Activated T-helper 1 cell treated with Interleukin-2 at 50 U/mL for 16 hours (primary cell): ENCODE data around the gene DOCK7.

Experiments used
- DNase-seq: peaks from one replicate; pipeline ENCODE4 v3.0.0-alpha.2; 2020; ENCODE audit warnings: low read depth

Gene DOCK7

DNA sequence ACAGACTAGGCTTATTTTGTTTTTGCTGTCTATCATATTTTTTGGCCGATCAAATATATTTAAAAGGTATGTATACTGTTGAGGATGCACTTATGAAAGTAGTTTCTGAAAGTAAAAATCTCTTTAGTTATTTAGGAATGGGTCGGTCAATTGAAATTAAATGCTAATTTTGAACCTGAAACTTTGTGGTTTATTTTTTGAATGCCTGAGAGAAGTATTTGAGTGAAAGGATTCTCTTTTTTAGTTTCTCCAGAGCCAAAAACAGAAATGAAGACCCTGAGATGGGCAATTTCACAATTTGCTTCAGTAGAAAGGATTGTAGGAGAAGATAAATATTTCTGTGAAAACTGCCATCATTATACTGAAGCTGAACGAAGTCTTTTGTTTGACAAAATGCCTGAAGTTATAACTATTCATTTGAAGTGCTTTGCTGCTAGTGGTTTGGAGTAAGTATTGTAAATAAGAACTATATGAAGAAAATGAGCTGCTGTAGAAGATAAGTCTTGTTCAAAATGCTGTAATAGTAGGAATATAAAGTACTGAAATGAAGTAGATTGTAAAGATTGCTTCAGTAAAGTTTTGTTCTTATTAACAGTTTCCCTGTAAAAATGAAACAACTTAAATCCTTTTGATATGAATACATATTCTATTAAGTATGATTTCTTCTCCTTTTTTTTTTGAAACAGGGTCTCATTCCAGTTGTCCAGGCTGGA lies 239.8 kb downstream of the DOCK7 start:
- DNase-seq: no peak

DNA sequence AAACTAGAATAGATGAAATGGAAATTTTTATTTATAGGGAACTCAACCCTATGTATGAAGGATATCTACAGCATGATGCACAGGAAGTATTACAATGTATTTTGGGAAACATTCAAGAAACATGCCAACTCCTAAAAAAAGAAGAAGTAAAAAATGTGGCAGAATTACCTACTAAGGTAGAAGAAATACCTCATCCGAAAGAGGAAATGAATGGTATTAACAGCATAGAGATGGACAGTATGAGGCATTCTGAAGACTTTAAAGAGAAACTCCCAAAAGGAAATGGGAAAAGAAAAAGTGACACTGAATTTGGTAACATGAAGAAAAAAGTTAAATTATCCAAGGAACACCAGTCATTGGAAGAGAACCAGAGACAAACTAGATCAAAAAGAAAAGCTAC lies 243.5 kb downstream of the DOCK7 start:
- DNase-seq: no peak

DNA sequence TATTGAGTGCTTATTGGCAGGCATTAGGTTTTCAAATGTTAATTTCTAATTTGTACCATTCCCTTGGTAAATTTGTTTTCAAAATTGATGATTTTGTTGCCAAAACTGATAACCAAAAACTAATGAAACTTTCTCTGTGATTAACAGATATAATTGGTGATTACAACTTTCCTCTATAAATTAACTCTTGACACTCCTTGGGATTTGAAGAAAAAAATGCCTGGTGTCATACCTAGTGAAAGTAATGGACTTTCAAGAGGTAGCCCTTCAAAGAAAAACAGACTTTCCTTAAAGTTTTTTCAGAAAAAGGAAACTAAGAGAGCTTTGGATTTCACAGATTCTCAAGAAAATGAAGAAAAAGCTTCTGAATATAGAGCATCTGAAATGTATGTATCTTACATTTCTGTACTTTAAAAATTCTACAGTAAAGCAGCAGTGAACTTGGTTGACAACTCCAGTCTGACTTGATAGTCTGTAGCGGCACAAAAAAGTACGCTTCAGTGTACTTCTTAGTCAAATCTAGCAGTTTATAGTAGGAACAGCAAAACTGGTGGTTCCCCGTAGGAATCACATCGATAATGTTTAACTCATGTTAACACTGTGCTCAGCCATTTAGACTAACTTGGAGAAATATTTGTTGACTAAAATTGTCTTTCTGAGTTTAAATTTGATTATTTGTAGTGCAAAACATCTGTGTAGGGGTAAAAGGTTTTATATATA lies 248.4 kb downstream of the DOCK7 start:
- DNase-seq: no peak

DNA sequence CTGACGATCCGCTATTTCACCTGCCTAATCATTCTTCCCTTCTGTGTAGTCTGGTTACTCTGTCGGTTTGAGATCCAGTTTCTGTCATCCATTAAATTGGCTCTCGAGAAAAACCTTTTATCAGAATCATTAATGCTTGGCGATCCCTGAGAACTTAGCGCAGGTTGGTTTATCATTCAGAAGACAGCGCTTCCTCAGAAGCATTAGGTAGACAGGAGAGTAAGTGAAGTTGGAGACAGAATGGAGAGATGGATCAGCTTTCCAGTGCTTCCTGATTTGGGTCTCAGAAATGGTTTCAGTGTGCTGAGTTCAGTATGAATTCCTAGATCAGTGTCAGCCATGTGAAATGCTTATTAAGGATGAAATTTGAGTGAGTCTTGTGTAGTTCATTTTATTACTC lies 250.0 kb downstream of the DOCK7 start:
- DNase-seq: no peak

DNA sequence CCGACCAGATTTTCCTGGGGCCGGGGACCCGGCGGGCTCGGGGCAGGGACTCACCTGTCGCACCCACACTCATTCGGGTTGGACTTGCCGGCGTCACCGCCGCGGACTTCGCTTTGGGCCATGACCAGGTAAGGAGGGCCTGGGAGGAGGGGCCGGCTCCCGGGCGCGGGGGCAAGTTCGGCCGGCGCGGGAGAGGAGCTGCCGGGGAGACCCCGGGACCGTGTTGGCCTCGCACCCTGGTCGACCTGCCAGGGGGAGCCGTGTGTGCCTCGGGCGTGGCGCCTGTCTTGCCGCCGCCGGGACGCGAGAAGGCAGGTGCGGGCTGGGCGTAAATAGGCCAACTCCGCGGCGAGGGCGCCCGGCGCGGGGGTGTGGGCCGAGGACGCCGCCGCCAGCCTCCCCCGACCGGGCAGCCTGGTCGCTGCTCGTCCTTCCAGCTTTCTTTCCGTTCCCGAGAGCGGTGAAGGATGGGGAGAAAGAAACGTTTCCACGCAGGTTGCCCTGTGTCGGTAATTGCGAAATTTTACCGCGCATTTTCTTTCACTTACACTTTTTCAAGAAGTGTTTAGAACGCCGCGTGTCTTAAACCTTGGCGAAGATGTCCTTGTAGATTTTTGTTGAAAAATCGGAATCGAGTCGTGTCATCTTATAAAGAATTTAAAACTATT lies 250.8 kb downstream of the DOCK7 start:
- peak; percentile 28 for DNase-seq

DNA sequence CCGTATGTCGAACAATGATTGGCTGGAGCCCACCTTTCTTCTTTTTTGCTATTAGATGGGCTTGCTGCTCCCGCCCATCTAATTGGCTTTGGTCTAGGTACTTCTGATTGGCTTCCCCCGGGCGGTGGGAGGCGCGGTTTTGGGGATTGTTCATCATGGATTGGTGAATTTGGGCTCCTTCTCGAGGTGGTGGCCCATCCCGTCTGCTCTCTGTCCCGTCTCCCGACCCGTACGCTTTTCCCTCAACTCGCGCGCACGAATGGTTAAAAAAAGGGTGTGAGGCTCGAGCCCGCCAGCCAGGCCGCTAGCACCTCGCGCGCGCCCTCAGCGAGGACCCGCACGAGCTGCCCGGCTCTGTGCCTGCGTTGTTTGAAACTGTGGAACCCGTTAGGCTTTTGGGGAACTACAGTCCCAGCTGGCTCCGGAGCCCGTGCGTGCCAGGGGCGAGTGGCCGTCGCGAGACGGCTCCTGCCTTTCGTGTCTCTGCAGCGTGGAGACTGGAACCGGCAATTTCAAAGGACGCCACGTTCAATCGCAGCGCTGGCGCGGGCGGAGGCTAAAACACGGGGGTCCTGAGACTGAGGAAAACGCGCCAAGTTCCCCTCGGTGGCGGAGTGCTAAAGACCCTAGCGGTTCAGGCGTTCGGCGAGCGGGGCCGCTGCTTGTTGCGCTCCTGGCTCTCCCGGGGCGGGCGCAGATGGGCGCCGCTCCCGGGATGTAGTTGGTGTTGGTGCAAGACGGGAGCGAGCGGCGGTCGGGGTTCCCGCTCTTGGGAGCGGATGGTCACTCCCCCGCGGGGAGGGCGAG lies 251.5 kb downstream of the DOCK7 start, which contains the start of gene USP1:
Gene USP1, plus strand, starts transcription at position 584 of the 807 bp plus-strand sequence. CDS start 2,819 bp downstream, outside the sequence.
- DNase-seq: peak; percentile 91

DNA sequence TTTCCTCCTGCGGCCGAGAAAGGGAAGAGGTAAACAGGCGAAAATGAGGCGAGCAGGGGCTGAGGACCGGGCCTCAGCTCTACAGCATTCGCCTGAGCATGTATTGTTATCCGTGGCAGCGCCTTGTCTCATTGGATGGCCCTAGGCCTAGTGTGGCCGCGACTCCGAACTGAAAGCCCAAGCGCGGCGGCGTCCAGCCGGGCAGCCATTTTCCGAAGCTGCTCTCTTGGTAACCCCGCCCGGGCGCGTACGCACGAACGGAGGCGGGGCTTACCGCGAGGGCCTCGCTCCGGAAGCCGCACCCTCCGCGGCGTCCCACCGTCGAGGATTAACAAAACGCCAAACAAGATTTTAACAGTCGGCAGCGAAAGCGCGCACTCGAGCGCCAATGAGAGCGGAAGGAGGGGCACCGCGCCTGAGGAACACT lies 252.1 kb downstream of the DOCK7 start:
- peak; percentile 95 for DNase-seq

DNA sequence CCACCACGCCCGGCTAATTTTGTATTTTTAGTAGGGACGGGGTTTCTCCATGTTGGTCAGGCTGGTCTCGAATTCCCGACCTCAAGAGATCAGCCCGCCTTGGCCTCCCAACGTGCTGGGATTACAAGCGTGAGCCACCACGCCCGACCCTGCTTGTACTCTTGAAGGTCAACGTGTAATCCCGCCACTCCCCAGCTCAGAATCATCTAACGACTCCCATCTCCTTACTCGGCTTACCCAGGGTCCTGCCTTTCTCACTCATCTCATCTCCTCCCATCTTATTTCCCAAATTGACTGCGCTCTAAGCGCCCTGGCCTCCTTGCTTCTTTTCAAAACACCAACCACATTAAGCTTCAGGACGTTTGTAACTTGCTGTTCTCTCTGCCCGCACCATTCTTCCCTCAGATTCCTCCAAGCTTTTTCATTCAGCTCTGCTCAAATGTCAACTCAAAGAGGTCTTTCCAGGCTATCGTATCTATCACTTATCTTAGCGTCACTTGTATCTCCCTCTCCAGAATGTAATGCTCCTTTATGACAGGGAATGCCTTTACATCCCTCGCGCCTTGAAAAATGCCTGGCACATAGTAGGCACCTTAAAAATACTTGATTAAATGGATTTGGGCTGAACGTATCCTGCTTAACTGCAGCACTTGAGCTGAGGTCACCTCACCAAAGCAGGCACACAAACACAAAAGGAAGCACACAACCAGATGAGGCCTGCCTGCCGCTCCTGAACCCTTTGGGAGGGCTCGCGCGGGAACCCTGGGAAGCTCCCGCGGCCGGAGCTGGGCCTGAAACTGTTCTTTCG lies 252.8 kb downstream of the DOCK7 start:
- DNase-seq: no peak

DNA sequence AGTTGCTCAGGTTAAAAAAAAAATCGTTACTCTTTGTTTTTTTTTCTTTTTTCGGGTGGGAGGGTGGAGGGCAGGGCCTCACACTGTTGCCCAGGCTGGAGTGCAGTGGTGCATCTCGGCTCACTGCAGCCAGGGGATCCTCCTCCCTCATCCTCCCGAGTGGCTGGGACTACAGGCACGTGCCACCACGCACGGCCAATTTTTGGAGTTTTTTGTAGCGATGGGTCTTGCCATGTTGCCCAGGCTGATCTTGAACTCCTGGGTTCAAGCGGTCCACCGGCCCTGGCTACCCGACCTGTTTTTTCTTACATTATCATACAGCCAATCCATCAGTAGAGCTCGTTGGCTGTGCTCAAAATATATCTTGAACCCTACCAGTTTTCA lies 253.6 kb downstream of the DOCK7 start:
- no peak for DNase-seq

DNA sequence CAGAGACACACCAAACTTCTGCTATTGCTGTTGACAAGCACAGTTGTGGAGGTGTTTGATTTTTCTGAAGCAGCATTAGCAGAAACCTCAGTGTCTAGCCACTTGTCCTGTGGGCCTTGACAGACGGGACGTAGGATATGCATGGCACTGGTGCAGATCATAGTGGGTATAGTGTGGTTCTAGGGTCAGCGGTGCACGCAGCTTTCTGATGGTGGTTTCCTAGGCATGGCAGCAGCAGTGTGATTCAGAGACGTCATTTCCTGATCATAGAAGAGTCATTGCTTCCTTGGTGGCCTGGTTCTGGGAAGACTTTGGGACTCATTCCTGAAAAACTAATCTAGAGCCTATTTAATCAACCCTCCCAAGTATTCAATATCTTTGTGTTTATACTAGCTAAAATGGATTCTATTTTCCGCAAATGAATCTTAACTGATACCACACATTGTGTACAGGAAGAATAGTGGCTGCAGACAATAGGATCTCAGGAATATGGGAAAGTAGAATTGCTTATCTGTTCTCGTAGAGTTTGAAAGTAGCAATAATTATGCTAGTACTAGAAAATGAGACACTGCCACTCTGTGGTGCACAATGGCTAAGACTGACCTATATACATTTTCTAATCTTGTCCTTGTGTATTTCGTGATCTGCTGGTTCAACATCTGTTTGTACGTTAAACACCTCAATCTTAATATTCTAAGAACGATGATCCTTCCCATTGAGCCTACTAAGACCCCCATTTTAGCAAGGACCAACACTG lies 254.1 kb downstream of the DOCK7 start:
- DNase-seq: no peak

DNA sequence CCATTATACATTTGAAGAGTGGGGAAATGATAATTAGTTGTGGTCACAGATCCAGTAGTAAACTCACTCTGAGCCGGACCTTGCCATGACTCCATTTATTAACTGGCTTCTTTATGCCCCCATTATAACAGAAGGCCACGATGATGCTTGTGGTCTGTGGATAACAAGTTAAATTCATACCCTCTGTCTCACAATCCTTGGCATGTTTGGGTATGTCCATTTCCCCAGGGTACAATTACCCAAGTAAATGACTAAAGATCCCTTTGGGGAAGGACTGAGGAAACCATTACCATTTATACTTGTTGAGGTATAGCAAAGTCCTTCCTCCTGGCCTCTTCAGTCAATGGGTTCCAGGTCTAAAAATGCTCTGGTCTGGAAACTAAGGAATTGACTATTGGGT lies 258.6 kb downstream of the DOCK7 start:
- DNase-seq: no peak

DNA sequence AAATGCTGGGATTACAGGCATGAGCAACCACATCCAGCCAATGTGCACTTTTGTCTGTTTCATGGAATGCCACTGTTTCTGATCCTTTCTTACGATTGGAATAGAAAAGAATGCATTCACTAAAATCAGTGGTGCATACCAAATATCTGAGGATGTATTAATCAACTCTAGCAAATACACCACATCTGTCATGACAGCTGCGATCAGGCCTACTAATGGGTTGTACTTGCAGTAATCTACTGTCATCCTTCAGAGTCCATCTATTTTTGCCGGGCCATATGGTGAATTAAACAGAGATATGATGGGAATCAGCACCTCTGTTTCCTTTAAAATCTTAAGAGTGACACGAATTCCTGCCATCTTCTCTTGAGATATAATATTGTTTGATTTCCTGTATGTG lies 259.8 kb downstream of the DOCK7 start:
- no peak for DNase-seq

DNA sequence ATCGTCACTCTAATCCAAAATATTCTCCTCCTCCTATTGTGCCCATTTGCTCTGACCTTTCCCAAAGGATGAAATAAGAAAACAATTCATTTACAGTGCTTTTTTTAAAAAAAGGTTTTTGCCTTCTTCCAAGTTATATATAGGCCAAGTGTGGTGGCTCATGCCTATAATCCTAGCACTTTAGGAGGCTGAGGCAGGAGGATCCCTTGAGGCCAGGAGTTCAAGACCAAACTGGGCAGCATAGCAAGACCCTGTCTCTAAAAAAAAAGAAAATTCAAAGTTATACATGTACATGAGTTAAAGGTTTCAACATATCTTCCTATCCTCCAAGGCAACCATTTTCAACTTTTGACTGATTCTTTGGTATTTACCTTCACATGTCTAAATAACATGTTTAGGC lies 261.4 kb downstream of the DOCK7 start:
- no peak for DNase-seq

DNA sequence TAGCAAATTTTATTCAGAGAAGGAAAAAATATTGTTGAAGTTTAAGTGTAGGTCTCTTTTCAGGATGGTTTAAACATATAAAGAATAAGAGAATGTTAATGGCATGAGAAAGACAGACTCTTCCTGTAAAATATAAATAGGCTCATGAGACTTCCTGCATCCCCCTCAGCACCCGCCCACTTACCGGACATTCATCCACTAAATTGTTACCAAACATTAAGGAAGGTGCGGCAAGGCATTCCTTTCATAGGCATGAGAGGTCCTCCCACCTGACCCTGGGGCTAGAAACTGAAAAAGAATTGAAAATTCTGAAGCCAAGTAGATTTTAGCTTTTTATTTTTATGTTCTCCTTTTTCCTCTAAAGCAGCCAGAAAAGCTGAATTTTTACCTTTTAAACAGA lies 261.9 kb downstream of the DOCK7 start:
- no peak for DNase-seq

DNA sequence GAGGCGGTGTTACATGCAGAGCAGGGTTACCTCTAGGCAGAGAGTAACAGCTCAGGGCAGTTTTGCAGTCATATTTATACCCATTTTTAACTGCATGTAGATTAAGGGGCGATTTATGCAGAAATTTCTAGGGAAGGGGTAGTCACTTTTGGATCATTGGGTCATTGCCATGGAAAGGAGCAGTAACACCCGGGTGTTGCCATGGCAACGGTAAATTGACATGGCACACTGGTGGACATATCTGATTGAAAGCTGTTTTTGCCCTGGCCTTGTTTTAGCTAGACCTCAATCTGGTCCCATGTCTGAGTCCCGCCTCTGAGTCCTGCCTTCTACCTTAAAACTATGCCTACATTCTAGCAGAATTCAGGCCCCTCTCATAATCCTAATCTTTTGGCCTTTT lies 263.1 kb downstream of the DOCK7 start:
- no peak for DNase-seq

DNA sequence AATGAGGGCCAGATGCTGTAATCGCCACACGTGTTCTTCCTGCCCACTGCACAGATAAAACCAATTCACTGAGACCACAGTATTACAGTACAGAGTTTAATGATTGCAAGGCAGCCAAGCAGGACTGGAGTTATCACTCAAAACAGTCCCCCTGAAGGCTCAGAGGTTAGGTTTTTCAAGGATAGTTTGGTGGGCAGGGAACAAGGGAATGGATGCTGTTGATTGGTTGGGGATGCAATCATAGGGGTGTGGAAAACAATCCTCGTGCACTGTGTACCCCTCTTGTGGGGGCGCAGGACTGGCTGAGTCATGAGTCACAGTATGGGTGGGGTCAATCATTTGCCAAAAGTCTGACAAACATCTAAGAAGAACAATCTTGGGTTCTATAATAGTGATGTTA lies 263.8 kb downstream of the DOCK7 start:
- no peak for DNase-seq

DNA sequence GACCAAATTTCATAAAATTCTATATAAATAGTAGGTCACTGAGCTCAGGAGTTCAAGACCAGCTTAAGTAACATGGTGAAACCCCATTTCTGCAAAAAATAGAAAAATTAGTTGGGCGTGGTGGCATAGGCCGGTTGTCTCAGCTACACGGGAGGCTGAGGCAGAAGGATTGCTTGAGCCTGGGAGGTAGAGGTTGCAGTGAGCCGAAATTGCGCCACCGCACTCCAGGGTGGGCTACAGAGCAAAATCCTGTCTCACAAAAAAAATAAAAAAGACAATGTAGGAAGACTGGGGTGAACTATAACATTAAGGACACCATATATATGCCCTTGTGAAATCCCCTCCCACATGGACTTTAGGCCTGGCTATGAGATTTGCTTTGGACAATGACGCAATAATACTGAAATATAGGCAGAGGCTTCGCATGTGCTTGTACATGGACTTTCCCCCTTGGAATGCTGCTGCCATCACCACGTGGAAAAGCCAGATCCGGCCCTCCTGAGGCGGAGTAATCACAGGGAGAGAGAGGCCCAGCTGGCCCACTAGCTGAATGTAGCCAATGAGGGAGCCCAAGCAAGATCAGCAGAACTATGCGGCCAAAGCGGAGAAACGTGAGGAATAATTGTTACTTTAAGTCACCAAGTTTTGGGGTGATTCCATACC lies 264.5 kb downstream of the DOCK7 start:
- DNase-seq: no peak

DNA sequence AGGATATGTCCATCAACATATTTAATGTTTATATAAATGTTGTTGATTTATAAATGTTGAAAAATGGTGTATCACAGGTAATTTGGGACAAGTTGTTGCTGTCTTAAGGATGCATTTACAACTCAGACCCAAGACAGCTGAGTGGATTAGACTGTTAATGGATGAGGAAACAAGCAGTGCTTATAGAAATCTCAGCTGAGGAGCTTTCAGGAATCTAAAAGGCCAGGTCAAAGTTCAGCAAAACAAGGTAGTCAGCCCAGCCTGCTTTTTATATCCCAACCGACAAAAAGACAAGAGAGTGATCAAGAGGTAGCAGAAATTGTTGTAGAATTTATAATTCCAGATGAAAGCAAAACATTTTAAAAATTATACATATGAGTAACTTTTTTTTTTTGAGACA lies 268.0 kb downstream of the DOCK7 start:
- DNase-seq: no peak

DNA sequence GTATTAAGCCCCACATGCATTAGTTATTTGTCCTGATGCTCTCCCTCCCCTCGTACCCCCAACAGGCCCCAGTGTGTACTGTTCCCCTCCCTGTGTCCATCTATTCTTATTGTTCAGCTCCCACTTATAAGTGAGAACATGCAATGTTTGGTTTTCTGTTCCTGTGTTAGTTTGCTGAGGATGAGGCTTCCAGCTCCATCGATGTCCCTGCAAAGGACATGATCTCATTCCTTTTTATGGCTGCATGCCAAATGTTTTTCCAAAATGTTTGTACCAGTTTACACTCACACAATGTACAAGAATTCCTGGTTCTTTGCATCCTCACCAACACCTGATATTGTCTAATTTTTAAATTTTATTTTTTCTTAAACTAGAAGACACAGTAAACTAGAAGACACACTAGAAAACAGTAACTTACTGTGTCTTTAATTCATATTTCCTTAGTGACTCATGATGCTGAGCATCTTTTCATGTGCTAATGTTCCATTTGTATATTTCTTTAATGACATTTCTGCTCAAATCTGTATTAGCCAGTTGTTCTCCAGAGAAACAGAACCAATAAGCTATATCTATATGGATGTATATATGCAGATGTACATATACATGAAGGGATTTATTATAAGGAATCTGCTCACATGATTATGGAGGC lies 270.7 kb downstream of the DOCK7 start:
- no peak for DNase-seq

DNA sequence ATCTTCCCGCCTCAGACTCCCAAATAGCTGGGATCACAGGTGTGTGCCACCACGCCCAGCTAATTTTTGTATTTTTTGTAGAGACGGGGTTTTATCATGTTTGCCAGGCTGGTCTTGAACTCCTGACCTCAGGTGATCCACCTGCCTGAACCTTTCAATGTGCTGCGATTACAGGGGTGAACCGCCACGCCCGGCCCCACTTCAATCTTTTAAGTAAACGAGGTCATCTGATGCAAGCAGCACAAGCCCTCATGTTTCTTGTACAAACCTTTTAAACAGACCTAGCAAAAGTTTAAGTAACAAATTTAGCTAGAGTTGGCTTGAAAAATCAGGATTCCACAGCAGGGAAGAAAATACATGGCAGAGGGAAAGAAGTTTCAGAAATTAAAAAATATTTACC lies 272.5 kb downstream of the DOCK7 start:
- no peak for DNase-seq
